Peyer's patch (tissue), 4 donors: ENCODE measurements around the gene TBXAS1. TPM values are rescaled to one million over a fixed set of nuclear protein-coding genes. Genes with fewer than 3 reads are reported as not detected.
A peak's percentile ranks its signal among the peaks of the same experiment; 100 is the strongest.

Source experiments
- DNase-seq, 3 donors: peaks; one replicate each; pipeline ENCODE4 v3.0.0-alpha.2; 2017 to 2019
- H3K27ac ChIP-seq, 4 donors: fragments of 200-600 bp; sonication (generic); one replicate each; pipeline ENCODE4 v1.5.1; 2016 to 2019
- H3K27me3 ChIP-seq, 2 donors: fragments of 200-600 bp; sonication (generic); one replicate each; pipeline ENCODE4 v1.5.1; 2019
- H3K36me3 ChIP-seq, 3 donors: fragments of 200-600 bp; sonication (generic); one replicate each; pipeline ENCODE4 v1.5.1; 2016 to 2019
- H3K4me1 ChIP-seq, 4 donors: fragments of 200-600 bp; sonication (generic); one replicate each; pipeline ENCODE4 v1.5.1; 2016 to 2019
- H3K4me3 ChIP-seq, 4 donors: fragments of 200-600 bp; sonication (generic); 1 replicate in 3 of 4; 2 replicates in 1 of 4; pipeline ENCODE4 v1.5.1; 2016 to 2019; ENCODE audit warnings: mild to moderate bottlenecking in 1 of 4
- H3K9me3 ChIP-seq, 4 donors: fragments of 200-600 bp; sonication (generic); one replicate each; pipeline ENCODE4 v1.5.1; 2016 to 2019; ENCODE audit warnings: mild to moderate bottlenecking in 1 of 4
- CTCF ChIP-seq, 6 experiments: fragments of 450-650 bp in 4 of 6; fragments of 200-600 bp in 2 of 6; sonication (generic) in 1 of 6; IDR thresholded peaks; one replicate each; pipeline ENCODE4 v1.5.1; 2017 to 2019; ENCODE audit warnings: antibody characterized with exemption in 6 of 6, mild to moderate bottlenecking in 3 of 6, moderate library complexity in 1 of 6
- POLR2A ChIP-seq, 2 donors: fragments of 450-650 bp; IDR thresholded peaks; one replicate each; pipeline ENCODE4 v1.5.1; 2017; ENCODE audit warnings: antibody characterized with exemption in 2 of 2, mild to moderate bottlenecking in 2 of 2, moderate library complexity in 2 of 2
- total RNA-seq, 4 donors: library from RNA; depleted of rRNA; stranded (reverse); fragments of >200 nt; gene quantifications; one replicate each; pipeline ENCODE4 v1.1.0, GENCODE V29; 2016

The TBXAS1 gene
- total RNA-seq, 4 donors from 2014 or later: 11.2 to 227 (median 33.9) TPM

GRCh38 chr7:140014123-140014522, 185.1 kb downstream of the TBXAS1 start:
- no peak for DNase-seq
- TF ChIP-seq CTCF (IDR thresholded peaks at IDR 0.05): no peak
- no peak for TF ChIP-seq POLR2A (IDR thresholded peaks at IDR 0.05)
- no peak overlapping the region for H3K27ac ChIP-seq
- no peaks in the 10 kb centered on the region for H3K27me3 ChIP-seq
- H3K4me3 ChIP-seq: no peak overlapping the region
- no peaks in the 10 kb centered on the region for H3K4me1 ChIP-seq
- H3K36me3 ChIP-seq: no peaks in the 10 kb centered on the region
- no peaks in the 10 kb centered on the region for H3K9me3 ChIP-seq

- DNase-seq: no peak
- H3K27me3 ChIP-seq: no peaks in the 10 kb centered on the region
- no peak overlapping the region for H3K27ac ChIP-seq
- no peak overlapping the region for H3K4me3 ChIP-seq
- no peaks in the 10 kb centered on the region for H3K4me1 ChIP-seq
- H3K9me3 ChIP-seq: no peaks in the 10 kb centered on the region
- TF ChIP-seq POLR2A (IDR thresholded peaks at IDR 0.05) (no peak), CTCF (IDR thresholded peaks at IDR 0.05) (no peak)
- no peaks in the 10 kb centered on the region for H3K36me3 ChIP-seq
These were observed 186.5 kb downstream of the TBXAS1 start for GRCh38 chr7:140015471-140015970.

GRCh38 chr7:140016540-140016939, 187.5 kb downstream of the TBXAS1 start:
- DNase-seq: peak in 1 of 3 donors; percentile 30
- no peak overlapping the region for H3K27ac ChIP-seq
- H3K27me3 ChIP-seq: no peaks in the 10 kb centered on the region
- no peaks in the 10 kb centered on the region for H3K36me3 ChIP-seq
- no peaks in the 10 kb centered on the region for H3K4me1 ChIP-seq
- TF ChIP-seq CTCF (IDR thresholded peaks at IDR 0.05) (no peak), POLR2A (IDR thresholded peaks at IDR 0.05) (no peak)
- H3K9me3 ChIP-seq: no peaks in the 10 kb centered on the region
- H3K4me3 ChIP-seq: no peak overlapping the region

- Histone ChIP-seq H3K27ac (no peak overlapping the region), H3K9me3 (no peaks in the 10 kb centered on the region), H3K27me3 (no peaks in the 10 kb centered on the region), H3K4me1 (no peaks in the 10 kb centered on the region), H3K4me3 (no peak overlapping the region), H3K36me3 (peaks cover 0 to 1% (median 0%) of the 10 kb centered on the region in 3 donors)
- no peak for DNase-seq
- TF ChIP-seq CTCF (IDR thresholded peaks at IDR 0.05) (no peak), POLR2A (IDR thresholded peaks at IDR 0.05) (no peak)
These were observed 188.0 kb downstream of the TBXAS1 start for GRCh38 chr7:140017034-140017433.

- Histone ChIP-seq H3K4me1 (no peaks in the 10 kb centered on the region), H3K9me3 (no peaks in the 10 kb centered on the region), H3K27ac (no peak overlapping the region), H3K36me3 (peaks cover 0 to 6% (median 0%) of the 10 kb centered on the region in 3 donors), H3K4me3 (no peak overlapping the region), H3K27me3 (no peaks in the 10 kb centered on the region)
- TF ChIP-seq CTCF (IDR thresholded peaks at IDR 0.05): no peak
- no peak for TF ChIP-seq POLR2A (IDR thresholded peaks at IDR 0.05)
- DNase-seq: no peak
These were observed 188.5 kb downstream of the TBXAS1 start for GRCh38 chr7:140017543-140017942.
